PC-9 (cell line): Measurements from ENCODE around the gene OBSCN.

Source experiments
- CTCF ChIP-seq: fragments of 200-600 bp; sonication (generic); conservative IDR thresholded peaks from 2 replicates; pipeline ENCODE4 v1.6.1; 2017; ENCODE audit warnings: mixed run types, antibody characterized with exemption, mild to moderate bottlenecking, moderate library complexity
- EZH2 ChIP-seq: fragments of 200-600 bp; sonication (generic); IDR thresholded peaks from 2 replicates; pipeline ENCODE4 v1.8.0; 2017; ENCODE audit warnings: antibody characterized with exemption, low read depth

- no peak for TF ChIP-seq CTCF
- TF ChIP-seq EZH2 = no peak
Measured at GRCh38 chr1:228224198-228225164, 16.6 kb downstream of the OBSCN start.
